Right atrium auricular region (tissue), 2 donors: ENCODE results near the gene TBX15. TPM values are rescaled to one million over a fixed set of nuclear protein-coding genes. Genes with fewer than 3 reads are reported as not detected.

Experiments used
- DNase-seq: peaks from one replicate; pipeline ENCODE4 v3.0.0-alpha.2; 2019; ENCODE audit warnings: low spot score
- H3K27ac ChIP-seq, 2 donors: fragments of 200-600 bp; sonication (generic); 1 replicate in 1 of 2; 2 replicates in 1 of 2; pipeline ENCODE4 v1.5.1; 2016 to 2019
- H3K27me3 ChIP-seq, 2 donors: fragments of 200-600 bp; sonication (generic); one replicate each; pipeline versions ENCODE4 v1.5.1 to v1.6.0; 2017 to 2019
- H3K36me3 ChIP-seq: fragments of 200-600 bp; sonication (generic); one replicate; pipeline ENCODE4 v1.5.1; 2016
- H3K4me1 ChIP-seq, 2 donors: fragments of 200-600 bp; sonication (generic); one replicate each; pipeline versions ENCODE4 v1.5.1 to v1.6.0; 2017 to 2019
- H3K4me3 ChIP-seq, 2 donors: fragments of 200-600 bp; sonication (generic); 1 replicate in 1 of 2; 2 replicates in 1 of 2; pipeline ENCODE4 v1.5.1; 2017 to 2019; ENCODE audit warnings: mild to moderate bottlenecking in 1 of 2, moderate library complexity in 1 of 2
- H3K9me3 ChIP-seq, 2 donors: fragments of 200-600 bp; sonication (generic); one replicate each; pipeline ENCODE4 v1.5.1; 2019
- total RNA-seq, 2 donors: library from RNA; depleted of rRNA; stranded (reverse); fragments of >200 nt; gene quantifications; one replicate each; pipeline ENCODE4 v1.1.0, GENCODE V29; 2016
- TF ChIP-seq, protein P1 (sequence below), 2 donors: fragments of 200-600 bp; sonication (generic); IDR thresholded peaks; one replicate each; pipeline ENCODE4 v1.5.1; 2019; ENCODE audit warnings: antibody characterized with exemption in 2 of 2

Gene TBX15
- total RNA-seq, 2 donors from 2014 or later = 2.1 to 3.6 TPM

GRCh38 chr1:118878661-118879060 lies 109.5 kb downstream of the TBX15 start:
- DNase-seq = no peak
- Histone ChIP-seq H3K27me3 (no peaks in the 10 kb centered on the region), H3K4me1 (no peaks in the 10 kb centered on the region), H3K27ac (no peak overlapping the region), H3K36me3 (no peaks in the 10 kb centered on the region), H3K9me3 (no peaks in the 10 kb centered on the region), H3K4me3 (no peak overlapping the region)
- TF ChIP-seq, protein P1, sequence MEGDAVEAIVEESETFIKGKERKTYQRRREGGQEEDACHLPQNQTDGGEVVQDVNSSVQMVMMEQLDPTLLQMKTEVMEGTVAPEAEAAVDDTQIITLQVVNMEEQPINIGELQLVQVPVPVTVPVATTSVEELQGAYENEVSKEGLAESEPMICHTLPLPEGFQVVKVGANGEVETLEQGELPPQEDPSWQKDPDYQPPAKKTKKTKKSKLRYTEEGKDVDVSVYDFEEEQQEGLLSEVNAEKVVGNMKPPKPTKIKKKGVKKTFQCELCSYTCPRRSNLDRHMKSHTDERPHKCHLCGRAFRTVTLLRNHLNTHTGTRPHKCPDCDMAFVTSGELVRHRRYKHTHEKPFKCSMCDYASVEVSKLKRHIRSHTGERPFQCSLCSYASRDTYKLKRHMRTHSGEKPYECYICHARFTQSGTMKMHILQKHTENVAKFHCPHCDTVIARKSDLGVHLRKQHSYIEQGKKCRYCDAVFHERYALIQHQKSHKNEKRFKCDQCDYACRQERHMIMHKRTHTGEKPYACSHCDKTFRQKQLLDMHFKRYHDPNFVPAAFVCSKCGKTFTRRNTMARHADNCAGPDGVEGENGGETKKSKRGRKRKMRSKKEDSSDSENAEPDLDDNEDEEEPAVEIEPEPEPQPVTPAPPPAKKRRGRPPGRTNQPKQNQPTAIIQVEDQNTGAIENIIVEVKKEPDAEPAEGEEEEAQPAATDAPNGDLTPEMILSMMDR (IDR thresholded peaks at IDR 0.05) = no peak

- no peaks in the 10 kb centered on the region for H3K9me3 ChIP-seq
Measured at GRCh38 chr1:118877668-118878396, 110.3 kb downstream of the TBX15 start.

GRCh38 chr1:118871582-118872171 lies 116.5 kb downstream of the TBX15 start:
- Histone ChIP-seq H3K27me3 (no peaks in the 10 kb centered on the region), H3K27ac (no peak overlapping the region), H3K36me3 (no peaks in the 10 kb centered on the region), H3K9me3 (no peaks in the 10 kb centered on the region), H3K4me3 (no peak overlapping the region), H3K4me1 (no peaks in the 10 kb centered on the region)
- DNase-seq = no peak
- TF ChIP-seq, protein P1 (IDR thresholded peaks at IDR 0.05) = no peak

More at GRCh38 chr1:118877668-118878396, 110.3 kb downstream of the TBX15 start:
- no peaks in the 10 kb centered on the region for H3K36me3 ChIP-seq
- no peak overlapping the region for H3K27ac ChIP-seq
- no peaks in the 10 kb centered on the region for H3K27me3 ChIP-seq
- no peaks in the 10 kb centered on the region for H3K4me1 ChIP-seq
- no peak for DNase-seq
- H3K4me3 ChIP-seq = no peak overlapping the region
- TF ChIP-seq, protein P1 (IDR thresholded peaks at IDR 0.05) = no peak

DNA sequence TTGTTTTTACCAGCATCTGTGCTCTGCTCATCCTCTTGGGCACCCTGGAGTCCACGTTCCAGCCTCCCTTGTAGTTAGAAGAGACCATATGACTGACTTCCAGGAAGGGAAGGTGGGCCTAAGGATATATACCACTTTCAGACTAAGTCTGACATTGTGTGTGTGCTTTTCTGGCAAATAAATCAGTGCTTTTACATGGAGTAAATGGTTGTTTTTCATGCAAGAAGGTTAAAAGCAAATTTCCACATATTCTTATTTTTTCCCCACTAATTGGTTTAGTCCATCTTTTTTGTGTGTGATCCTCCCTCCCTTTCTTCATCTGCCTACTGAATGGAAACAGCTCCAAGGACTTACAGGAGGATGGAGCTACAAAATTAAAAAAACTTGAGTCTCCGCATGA lies 119.8 kb downstream of the TBX15 start:
- TF ChIP-seq, protein P1 (IDR thresholded peaks at IDR 0.05) = no peak
- no peaks in the 10 kb centered on the region for H3K4me1 ChIP-seq
- no peak overlapping the region for H3K4me3 ChIP-seq
- H3K27ac ChIP-seq = no peak overlapping the region
- DNase-seq = no peak
- no peaks in the 10 kb centered on the region for H3K27me3 ChIP-seq
- no peaks in the 10 kb centered on the region for H3K36me3 ChIP-seq
- no peaks in the 10 kb centered on the region for H3K9me3 ChIP-seq

DNA sequence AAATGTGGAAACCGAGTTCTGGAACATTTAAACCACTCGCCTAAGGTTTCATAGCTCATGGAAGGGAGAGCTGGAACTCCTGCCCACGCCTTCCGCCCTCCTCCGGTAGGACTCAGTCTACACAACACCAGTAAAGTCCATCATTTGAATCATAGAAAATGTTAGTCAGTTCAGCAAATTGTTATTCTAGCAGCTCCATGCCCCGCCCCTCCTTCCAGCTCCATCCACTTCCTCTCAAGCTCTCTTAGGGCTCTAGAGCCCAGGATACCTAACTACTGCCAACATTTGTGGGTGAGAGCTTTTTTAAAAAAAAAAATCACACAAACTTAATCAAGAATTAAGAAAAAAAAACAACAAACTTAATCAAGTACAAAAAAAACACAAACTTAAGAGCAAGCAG lies 121.8 kb downstream of the TBX15 start:
- H3K27ac ChIP-seq = no peak overlapping the region
- TF ChIP-seq, protein P1 (IDR thresholded peaks at IDR 0.05) = no peak
- H3K9me3 ChIP-seq = no peaks in the 10 kb centered on the region
- no peaks in the 10 kb centered on the region for H3K4me1 ChIP-seq
- no peaks in the 10 kb centered on the region for H3K36me3 ChIP-seq
- H3K27me3 ChIP-seq = no peaks in the 10 kb centered on the region
- no peak overlapping the region for H3K4me3 ChIP-seq
- no peak for DNase-seq
